Cardiac atrium fibroblast (primary cell): Measurements from ENCODE around the gene CDH10. TPM values are rescaled to one million over a fixed set of nuclear protein-coding genes. Genes with fewer than 3 reads are reported as not detected.

ENCODE experiments used
- total RNA-seq: library from RNA; depleted of rRNA; stranded (reverse); fragments of >200 nt; gene quantifications from 2 replicates; pipeline ENCODE4 v1.2.3, GENCODE V29; 2015

Gene CDH10
- 0.16 TPM in 1 of 2 replicates, not detected in the other for total RNA-seq

DNA sequence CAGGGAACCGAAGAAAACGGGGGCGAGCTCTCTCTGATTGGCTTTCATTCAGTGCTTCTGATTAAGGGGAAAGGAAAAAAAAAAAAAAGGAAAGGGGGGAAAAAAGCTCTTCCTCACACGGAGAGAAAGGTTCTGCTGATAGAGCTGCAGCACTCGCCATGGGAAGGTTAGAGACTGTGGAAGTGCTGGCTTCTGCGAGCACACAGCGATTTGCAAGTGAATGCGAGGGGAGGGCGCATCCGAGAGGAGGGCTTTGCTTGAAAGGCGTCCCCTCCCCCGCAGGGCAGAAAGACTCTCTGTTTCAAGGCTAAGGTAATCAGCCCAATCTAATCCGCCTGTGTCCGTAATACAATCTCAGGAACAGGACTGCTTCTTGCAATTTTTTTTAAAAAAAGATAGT, at the start of gene CDH10:
Gene CDH10, minus strand, starts transcription at position 218 of the 400 bp plus-strand sequence. CDS start 51,488 bp downstream, outside the sequence.

